Mesendoderm (in vitro differentiated cells): ENCODE results near the gene KRTAP10-2.
"Not testable (repeated sequence)": the region's sequence is repeated elsewhere in the genome, so short reads cannot be mapped to it uniquely, and the experiment has no call there.

Source experiments
- DNase-seq: peaks from one replicate; pipeline ENCODE4 v3.0.0; 2013
- H2AK5ac ChIP-seq: 2 replicates; pipeline ENCODE4 v1.6.1; 2013; ENCODE audit warnings: low read length, inconsistent platforms
- H2BK120ac ChIP-seq: 2 replicates; pipeline ENCODE4 v1.6.1; 2013; ENCODE audit warnings: low read depth, mild to moderate bottlenecking, low read length, moderate library complexity, mixed read lengths
- H2BK15ac ChIP-seq: replicated peaks from 2 replicates; pipeline ENCODE4 v1.6.1; 2013; ENCODE audit warnings: low read depth, mild to moderate bottlenecking, moderate library complexity
- H2BK5ac ChIP-seq: 2 replicates; pipeline ENCODE4 v1.6.1; 2013; ENCODE audit warnings: low read length, inconsistent platforms
- H3K18ac ChIP-seq: 2 replicates; pipeline ENCODE4 v1.6.1; 2013; ENCODE audit warnings: mild to moderate bottlenecking, low read length, mixed read lengths
- H3K23ac ChIP-seq: one replicate; pipeline ENCODE4 v1.6.1; 2013; ENCODE audit warnings: low read length
- H3K27ac ChIP-seq: 2 replicates; pipeline ENCODE4 v1.5.1; 2013; ENCODE audit warnings: low read depth, mild to moderate bottlenecking, inconsistent platforms, low read length, moderate library complexity
- H3K27me3 ChIP-seq: 2 replicates; pipeline ENCODE4 v1.6.1; 2013; ENCODE audit warnings: low read length, control low read depth, mild to moderate bottlenecking, inconsistent platforms; ENCODE audit not compliant: insufficient read depth, poor library complexity
- H3K36me3 ChIP-seq: 2 replicates; pipeline ENCODE4 v1.6.1; 2013; ENCODE audit warnings: low read length, inconsistent platforms; ENCODE audit not compliant: control insufficient read depth, insufficient read depth
- H3K4ac ChIP-seq: one replicate; pipeline ENCODE4 v1.6.1; 2013; ENCODE audit warnings: low read depth, mild to moderate bottlenecking, low read length, moderate library complexity
- H3K4me1 ChIP-seq: 2 replicates; pipeline ENCODE4 v1.6.1; 2013; ENCODE audit warnings: low read depth, low read length, inconsistent platforms; ENCODE audit not compliant: control insufficient read depth
- H3K4me2 ChIP-seq: 2 replicates; pipeline ENCODE4 v1.6.1; 2013; ENCODE audit warnings: low read length
- H3K4me3 ChIP-seq: 2 replicates; pipeline ENCODE4 v1.5.1; 2013; ENCODE audit warnings: mild to moderate bottlenecking, low read length
- H3K56ac ChIP-seq: one replicate; pipeline ENCODE4 v1.6.1; 2013; ENCODE audit warnings: low read length
- H3K79me1 ChIP-seq: 2 replicates; pipeline ENCODE4 v1.6.1; 2013; ENCODE audit warnings: low read length, inconsistent platforms
- H3K79me2 ChIP-seq: 2 replicates; pipeline ENCODE4 v1.6.1; 2013; ENCODE audit warnings: mild to moderate bottlenecking, low read length; ENCODE audit not compliant: control insufficient read depth, insufficient read depth
- H3K9ac ChIP-seq: 2 replicates; pipeline ENCODE4 v1.6.1; 2013; ENCODE audit warnings: low read length, inconsistent platforms
- H4K5ac ChIP-seq: one replicate; pipeline ENCODE4 v1.6.1; 2013; ENCODE audit warnings: low read length
- H4K8ac ChIP-seq: one replicate; pipeline ENCODE4 v1.6.1; 2013; ENCODE audit warnings: low read depth, mild to moderate bottlenecking, control low read depth, low read length, moderate library complexity
- WGBS: extraction: QIAGEN DNeasy Blood & Tissue Kit; methylation state at CpG from one replicate; pipeline ENCODE4 v1.1.7; 2013; ENCODE audit warnings: low lambda C conversion rate, missing lambda C conversion rate; ENCODE audit not compliant: insufficient coverage; ENCODE audit errors: extremely low coverage; 5-methylcytosine and 5-hydroxymethylcytosine counted together

KRTAP10-2 gene

DNA sequence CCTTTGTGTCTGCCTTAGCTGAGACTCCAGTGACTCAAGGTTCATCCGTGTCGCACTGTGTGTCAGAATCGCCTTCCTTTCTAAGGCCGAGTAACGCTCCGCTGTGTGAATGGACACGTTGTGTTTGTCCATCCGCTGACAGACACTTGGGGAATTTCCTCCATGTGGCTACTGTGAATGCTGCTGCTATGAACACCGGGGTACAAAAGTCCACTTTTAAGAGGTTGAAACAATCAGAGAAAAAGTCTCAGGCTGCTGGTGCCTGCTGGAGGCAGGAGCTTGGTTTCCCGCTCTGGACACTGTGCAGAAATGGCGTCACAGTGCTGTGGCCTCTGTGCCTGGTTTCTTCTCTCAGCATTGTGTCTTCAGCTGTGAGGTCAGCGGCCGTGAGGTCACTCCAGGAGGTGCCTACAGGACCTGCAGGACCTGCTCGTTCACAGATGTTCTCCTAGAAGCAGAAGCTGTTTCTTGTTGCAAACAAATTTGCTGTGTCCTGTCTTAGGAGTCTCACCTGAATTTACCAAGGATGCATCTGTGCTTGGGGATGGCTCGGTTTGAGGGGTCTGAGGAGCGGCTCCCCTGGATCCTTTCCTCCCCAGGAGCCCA, 45.5 kb downstream of the KRTAP10-2 start:
- DNase-seq: no peak

DNA sequence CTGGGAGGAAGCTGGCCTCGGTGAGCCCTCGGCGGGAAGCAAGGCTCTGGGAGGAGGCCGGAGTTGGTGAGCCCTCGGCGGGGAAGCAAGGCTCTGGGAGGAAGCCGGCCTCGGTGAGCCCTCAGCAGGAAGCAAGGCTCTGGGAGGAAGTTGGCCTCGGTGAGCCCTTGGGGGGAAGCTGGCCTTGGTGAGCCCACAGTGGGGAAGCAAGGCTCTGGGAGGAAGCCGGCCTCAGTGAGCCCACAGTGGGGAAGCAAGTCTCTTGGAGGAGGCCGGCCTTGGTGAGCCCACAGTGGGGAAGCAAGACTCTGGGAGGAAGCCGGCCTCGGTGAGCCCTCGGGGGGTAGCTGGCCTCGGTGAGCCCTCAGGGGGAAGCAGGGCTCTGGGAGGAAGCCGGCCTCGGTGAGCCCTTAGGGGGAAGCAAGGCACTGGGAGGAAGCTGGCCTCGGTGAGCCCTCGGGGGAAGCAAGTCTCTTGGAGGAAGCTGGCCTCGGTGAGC, 47.4 kb downstream of the KRTAP10-2 start:
- H3K4me1 ChIP-seq: no peaks in the 10 kb centered on the region
- no peak overlapping the region for H2BK5ac ChIP-seq
- no peak overlapping the region for H3K18ac ChIP-seq
- H3K27ac ChIP-seq: no peak overlapping the region
- no peaks in the 10 kb centered on the region for H3K27me3 ChIP-seq
- no peak overlapping the region for H3K4ac ChIP-seq
- H3K56ac ChIP-seq: no peak overlapping the region
- H3K4me3 ChIP-seq: no peak overlapping the region
- no peaks in the 10 kb centered on the region for H3K36me3 ChIP-seq
- no peaks in the 10 kb centered on the region for H3K79me1 ChIP-seq
- H3K79me2 ChIP-seq: no peaks in the 10 kb centered on the region
- H2BK120ac ChIP-seq: no peak overlapping the region
- no peak overlapping the region for H3K9ac ChIP-seq
- H3K4me2 ChIP-seq: no peak overlapping the region
- no peak overlapping the region for H2BK15ac ChIP-seq
- no peak for DNase-seq
- H4K5ac ChIP-seq: no peak overlapping the region
- WGBS: no CpG with 5 or more reads among the region's 20 CpGs
- H4K8ac ChIP-seq: no peak overlapping the region
- H3K23ac ChIP-seq: no peak overlapping the region
- H2AK5ac ChIP-seq: no peak overlapping the region

More for the DNA sequence above, 45.5 kb downstream of the KRTAP10-2 start:
- H4K8ac ChIP-seq: no peak overlapping the region
- H3K27me3 ChIP-seq: no peaks in the 10 kb centered on the region
- no peaks in the 10 kb centered on the region for H3K79me1 ChIP-seq
- H4K5ac ChIP-seq: no peak overlapping the region
- no peak overlapping the region for H3K4me3 ChIP-seq
- H3K18ac ChIP-seq: no peak overlapping the region
- H2AK5ac ChIP-seq: no peak overlapping the region
- no peak overlapping the region for H2BK5ac ChIP-seq
- H2BK15ac ChIP-seq: no peak overlapping the region
- no peak overlapping the region for H3K4me2 ChIP-seq
- WGBS: no CpG with 5 or more reads among the region's 16 CpGs
- no peak overlapping the region for H2BK120ac ChIP-seq
- H3K36me3 ChIP-seq: no peaks in the 10 kb centered on the region
- no peak overlapping the region for H3K27ac ChIP-seq
- H3K4me1 ChIP-seq: no peaks in the 10 kb centered on the region
- no peaks in the 10 kb centered on the region for H3K79me2 ChIP-seq
- no peak overlapping the region for H3K4ac ChIP-seq
- H3K23ac ChIP-seq: no peak overlapping the region
- H3K56ac ChIP-seq: no peak overlapping the region
- H3K9ac ChIP-seq: no peak overlapping the region

DNA sequence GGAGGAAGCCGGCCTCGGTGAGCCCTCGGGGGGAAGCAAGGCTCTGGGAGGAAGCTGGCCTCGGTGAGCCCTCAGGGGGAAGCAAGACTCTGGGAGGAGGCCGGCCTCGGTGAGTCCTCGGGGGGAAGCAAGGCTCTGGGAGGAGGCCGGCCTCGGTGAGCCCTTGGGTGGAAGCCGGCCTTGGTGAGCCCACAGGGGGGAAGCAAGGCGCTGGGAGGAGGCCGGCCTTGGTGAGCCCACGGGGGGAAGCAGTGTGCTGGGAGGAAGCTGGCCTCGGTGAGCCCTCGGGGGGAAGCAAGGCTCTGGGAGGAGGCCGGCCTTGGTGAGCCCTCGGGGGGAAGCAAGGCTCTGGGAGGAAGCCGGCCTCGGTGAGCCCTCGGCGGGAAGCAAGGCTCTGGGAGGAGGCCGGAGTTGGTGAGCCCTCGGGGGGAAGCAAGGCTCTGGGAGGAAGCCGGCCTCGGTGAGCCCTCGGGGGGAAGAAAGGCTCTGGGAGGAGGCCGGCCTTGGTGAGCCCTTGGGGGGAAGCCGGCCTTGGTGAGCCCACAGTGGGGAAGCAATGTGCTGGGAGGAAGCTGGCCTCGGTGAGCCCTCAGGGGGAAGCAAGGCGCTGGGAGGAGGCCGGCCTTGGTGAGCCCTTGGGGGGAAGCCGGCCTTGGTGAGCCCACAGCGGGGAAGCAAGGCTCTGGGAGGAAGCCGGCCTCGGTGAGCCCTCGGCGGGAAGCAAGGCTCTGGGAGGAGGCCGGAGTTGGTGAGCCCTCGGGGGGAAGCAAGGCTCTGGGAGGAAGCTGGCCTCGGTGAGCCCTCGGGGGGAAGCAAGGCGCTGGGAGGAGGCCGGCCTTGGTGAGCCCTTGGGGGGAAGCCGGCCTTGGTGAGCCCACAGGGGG, 48.1 kb downstream of the KRTAP10-2 start:
- H3K79me2 ChIP-seq, H4K8ac ChIP-seq, H2BK120ac ChIP-seq, H2BK15ac ChIP-seq, H3K36me3 ChIP-seq, H3K27me3 ChIP-seq, H3K4me3 ChIP-seq, H3K9ac ChIP-seq, H3K4me1 ChIP-seq, H3K27ac ChIP-seq, H2BK5ac ChIP-seq, H3K56ac ChIP-seq, H4K5ac ChIP-seq, H3K4me2 ChIP-seq, H3K4ac ChIP-seq, DNase-seq, H3K18ac ChIP-seq, H3K79me1 ChIP-seq, H3K23ac ChIP-seq, H2AK5ac ChIP-seq: not testable (repeated sequence)
- no CpG with 5 or more reads among the region's 44 CpGs for WGBS

- H3K79me1 ChIP-seq: no peaks in the 10 kb centered on the region
- no peak overlapping the region for H2BK120ac ChIP-seq
- no peak overlapping the region for H3K4me2 ChIP-seq
- no peaks in the 10 kb centered on the region for H3K79me2 ChIP-seq
- DNase-seq: no peak
- H2AK5ac ChIP-seq: no peak overlapping the region
- H3K18ac ChIP-seq: no peak overlapping the region
- H4K8ac ChIP-seq: no peak overlapping the region
- no peak overlapping the region for H3K56ac ChIP-seq
- H2BK5ac ChIP-seq: no peak overlapping the region
- no peak overlapping the region for H2BK15ac ChIP-seq
- no peak overlapping the region for H4K5ac ChIP-seq
- no peak overlapping the region for H3K4ac ChIP-seq
- no peak overlapping the region for H3K23ac ChIP-seq
- no peaks in the 10 kb centered on the region for H3K36me3 ChIP-seq
- no peak overlapping the region for H3K4me3 ChIP-seq
- WGBS: no CpG with 5 or more reads among the region's 27 CpGs
- H3K9ac ChIP-seq: no peak overlapping the region
- no peaks in the 10 kb centered on the region for H3K4me1 ChIP-seq
- no peak overlapping the region for H3K27ac ChIP-seq
- no peaks in the 10 kb centered on the region for H3K27me3 ChIP-seq
These were observed 48.9 kb downstream of the KRTAP10-2 start for GRCh38 chr21:44502171-44502958.
